ENCODE measurements around the gene SMIM22.

SMIM22 gene

GRCh38 chr16:4828567-4829321 lies 33.6 kb downstream of the SMIM22 start:
- DNase-seq = no peak

DNA sequence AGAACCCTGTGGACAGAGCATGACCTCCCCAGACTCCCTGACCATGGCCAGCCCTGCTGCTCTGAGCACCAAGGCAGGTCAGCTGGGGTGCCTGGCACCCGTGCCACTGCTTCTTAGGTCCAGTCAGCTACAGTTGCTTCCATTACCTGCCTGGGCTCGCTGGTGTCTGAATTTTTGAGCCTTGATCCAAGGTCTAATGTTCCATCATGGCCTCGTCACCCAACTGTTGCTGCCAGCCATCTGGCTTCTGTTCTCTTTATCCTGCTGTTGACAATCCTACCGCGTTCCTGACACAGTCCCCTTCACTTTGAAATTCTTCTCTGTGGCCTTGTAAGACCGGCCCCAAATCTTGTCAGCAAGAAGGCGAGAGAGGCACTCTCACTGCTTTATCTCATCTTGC lies 35.2 kb downstream of the SMIM22 start:
- no peak for DNase-seq

DNA sequence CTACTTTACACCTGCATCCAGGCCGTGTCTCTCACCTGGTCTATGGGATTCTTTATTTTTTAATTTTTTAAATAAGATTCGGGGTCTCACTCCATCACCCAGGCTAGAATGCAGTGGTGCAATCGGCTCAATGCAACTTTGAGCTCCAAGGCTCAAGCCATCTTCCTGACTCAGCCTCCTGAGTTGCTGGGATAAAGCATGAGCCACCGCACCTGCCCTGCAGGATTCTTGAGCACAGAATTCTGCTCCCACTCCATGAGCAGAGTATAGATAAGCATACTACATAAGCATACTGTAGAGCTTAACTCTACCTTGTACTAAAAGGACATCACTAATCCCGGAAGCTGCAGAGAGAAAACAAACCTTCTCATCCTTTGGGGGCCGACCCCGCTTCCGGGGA lies 36.4 kb downstream of the SMIM22 start:
- DNase-seq = no peak

- DNase-seq = no peak
Observed at GRCh38 chr16:4832698-4833343, 37.7 kb downstream of the SMIM22 start.

- no peak for DNase-seq
Observed at GRCh38 chr16:4833584-4833983, 38.4 kb downstream of the SMIM22 start.

DNA sequence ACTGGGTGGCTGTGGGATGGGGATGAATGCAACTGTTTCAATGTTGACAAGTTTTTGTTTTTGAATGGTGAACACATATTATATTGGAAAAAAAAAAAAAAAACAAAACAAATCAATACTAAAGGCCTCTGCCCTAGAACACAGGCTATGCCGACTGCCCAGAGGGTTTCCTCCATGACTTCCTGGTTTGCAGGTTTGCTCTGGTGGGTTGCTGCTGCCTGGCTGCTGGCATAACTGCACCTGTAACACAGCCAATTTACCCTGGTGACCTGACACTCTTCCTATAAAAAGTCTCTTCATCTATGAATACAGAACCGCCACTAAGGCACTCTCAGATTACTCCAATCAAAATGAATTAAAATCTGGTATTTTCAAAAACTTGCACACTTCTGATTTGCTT lies 41.6 kb downstream of the SMIM22 start:
- no peak for DNase-seq

DNA sequence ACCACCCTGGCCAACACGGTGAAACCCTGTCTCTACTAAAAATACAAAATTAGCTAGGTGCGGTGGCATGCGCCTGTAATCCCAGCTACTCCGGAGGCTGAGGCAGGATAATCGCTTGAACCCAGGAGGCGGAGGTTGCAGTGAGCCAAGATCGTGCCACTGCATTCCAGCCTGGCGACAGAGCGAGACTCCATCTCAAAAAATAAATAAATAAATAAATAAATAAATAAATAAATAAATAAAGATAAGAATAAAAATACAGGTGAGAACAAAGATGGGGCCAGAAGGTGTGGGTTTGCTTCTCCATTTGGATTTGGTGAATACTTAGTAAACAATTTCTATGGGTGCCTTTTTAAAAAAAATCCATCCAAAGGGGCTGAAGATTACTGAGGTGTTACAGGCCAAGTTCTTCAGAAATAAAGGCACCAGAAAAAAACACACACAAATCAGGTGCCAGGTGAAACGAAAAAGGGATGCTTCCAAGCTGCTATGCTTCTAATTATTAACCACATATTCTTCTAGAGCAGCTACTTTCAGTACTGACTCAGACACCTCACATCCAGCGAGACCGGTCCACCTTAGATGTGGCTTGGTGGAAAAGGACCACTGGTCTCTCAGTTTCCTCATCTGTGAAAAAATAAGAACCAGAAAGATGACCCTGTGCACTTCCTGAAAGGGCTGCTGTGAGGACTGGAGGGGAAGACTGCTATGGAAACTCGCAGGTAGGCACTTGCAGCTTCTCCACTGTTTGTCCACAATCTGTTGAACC lies 42.7 kb downstream of the SMIM22 start:
- DNase-seq = no peak

GRCh38 chr16:4839942-4840341 lies 44.8 kb downstream of the SMIM22 start:
- no peak for DNase-seq

DNA sequence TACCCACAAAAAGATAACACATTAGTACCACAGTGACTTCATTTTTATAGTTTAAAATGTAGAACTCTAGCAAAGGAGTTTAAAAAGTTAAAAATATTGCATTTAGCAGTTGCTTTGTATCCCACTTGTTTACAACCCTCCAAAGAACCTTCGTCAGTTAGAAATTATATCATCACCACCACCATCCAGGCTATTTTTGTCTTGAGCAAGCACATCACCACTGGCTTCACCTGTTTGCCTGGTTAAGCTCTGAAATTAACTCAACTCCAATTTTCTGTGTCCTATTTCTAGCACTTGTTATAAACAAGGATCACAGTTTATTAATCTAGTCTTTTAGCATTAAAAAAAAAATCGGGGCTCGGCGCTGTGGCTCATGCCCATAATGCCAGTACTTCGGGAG lies 45.8 kb downstream of the SMIM22 start:
- no peak for DNase-seq
